Duodenal mucosa (tissue), 2 donors: Measurements from ENCODE around the gene SPDYE6.
"Not testable (repeated sequence)": the region's sequence is repeated elsewhere in the genome, so short reads cannot be mapped to it uniquely, and the experiment has no call there.

Experiments used
- H3K27ac ChIP-seq: one replicate; pipeline ENCODE4 v1.7.0; 2013; ENCODE audit warnings: low read depth, low read length
- H3K27me3 ChIP-seq, 2 donors: one replicate each; pipeline ENCODE4 v1.7.0; 2013; ENCODE audit warnings: low read length in 2 of 2, control low read depth in 1 of 2; ENCODE audit not compliant: insufficient read depth in 2 of 2, control insufficient read depth in 1 of 2
- H3K36me3 ChIP-seq, 2 donors: one replicate each; pipeline ENCODE4 v1.7.0; 2013; ENCODE audit warnings: low read length in 2 of 2, control low read depth in 1 of 2; ENCODE audit not compliant: insufficient read depth in 2 of 2, control insufficient read depth in 1 of 2
- H3K4me1 ChIP-seq, 2 donors: one replicate each; pipeline ENCODE4 v1.7.0; 2013; ENCODE audit warnings: low read length in 2 of 2, control low read depth in 1 of 2; ENCODE audit not compliant: insufficient read depth in 2 of 2, control insufficient read depth in 1 of 2
- H3K4me3 ChIP-seq, 2 donors: one replicate each; pipeline ENCODE4 v1.7.0; 2013; ENCODE audit warnings: low read length in 2 of 2, low read depth in 1 of 2
- H3K9ac ChIP-seq, 2 donors: one replicate each; pipeline ENCODE4 v1.7.0; 2013; ENCODE audit warnings: low read length in 2 of 2, low read depth in 1 of 2
- H3K9me3 ChIP-seq, 2 donors: one replicate each; pipeline ENCODE4 v1.7.0; 2013; ENCODE audit warnings: low read length in 2 of 2, control low read depth in 1 of 2; ENCODE audit not compliant: control insufficient read depth in 1 of 2

Gene SPDYE6

DNA sequence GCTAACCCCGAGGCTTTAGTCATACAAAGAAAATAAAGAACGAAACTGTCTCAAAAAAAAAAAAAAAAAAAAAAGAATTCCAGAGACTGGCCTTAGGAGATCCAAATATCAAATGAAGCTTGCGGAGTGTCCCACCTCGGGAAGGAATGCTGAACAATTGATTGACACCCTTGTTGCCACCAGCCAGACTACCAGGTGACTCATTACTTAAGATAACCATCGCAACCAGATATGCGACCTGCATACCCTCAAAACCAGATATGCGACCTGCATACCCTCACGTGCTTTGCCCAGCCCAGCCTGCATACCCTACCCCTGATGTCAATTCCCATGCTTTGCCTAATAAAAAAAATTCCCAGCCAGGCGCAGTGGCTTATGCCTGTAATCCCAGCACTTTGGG lies 37.2 kb upstream of the SPDYE6 start:
- H3K36me3 ChIP-seq = peaks cover 0 to 4% of the 10 kb centered on the region in 2 donors
- no peaks in the 10 kb centered on the region for H3K9me3 ChIP-seq
- no peak overlapping the region for H3K9ac ChIP-seq
- peaks cover 11% of the 10 kb centered on the region in 2 donors for H3K4me1 ChIP-seq
- H3K4me3 ChIP-seq = no peak overlapping the region
- H3K27ac ChIP-seq = no peak overlapping the region
- no peaks in the 10 kb centered on the region for H3K27me3 ChIP-seq

DNA sequence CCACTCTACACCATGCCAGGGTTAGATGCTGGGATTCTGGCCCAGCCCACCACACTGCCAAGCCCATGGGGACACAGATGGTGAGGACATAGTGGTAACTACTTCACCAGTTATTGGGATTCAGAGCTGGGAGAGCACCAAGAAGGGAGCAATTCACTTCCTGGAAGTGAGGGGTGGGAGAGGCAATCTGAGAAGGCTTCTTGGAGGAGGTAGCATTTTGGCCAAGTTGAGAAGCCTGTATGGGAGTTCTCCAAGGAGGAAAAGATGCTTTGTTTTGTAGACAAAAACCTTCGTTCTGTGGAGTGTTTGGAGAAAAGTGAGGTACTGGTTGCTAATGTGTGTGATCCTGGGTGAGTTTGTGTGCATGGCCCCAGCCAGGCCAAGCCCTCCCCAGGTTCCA lies 36.1 kb upstream of the SPDYE6 start:
- Histone ChIP-seq H3K9me3 (no peaks in the 10 kb centered on the region), H3K9ac (no peak overlapping the region), H3K27ac (no peak overlapping the region), H3K4me3 (no peak overlapping the region), H3K36me3 (peaks cover 4% of the 10 kb centered on the region in 2 donors), H3K4me1 (peaks cover 10 to 11% of the 10 kb centered on the region in 2 donors), H3K27me3 (no peaks in the 10 kb centered on the region)

DNA sequence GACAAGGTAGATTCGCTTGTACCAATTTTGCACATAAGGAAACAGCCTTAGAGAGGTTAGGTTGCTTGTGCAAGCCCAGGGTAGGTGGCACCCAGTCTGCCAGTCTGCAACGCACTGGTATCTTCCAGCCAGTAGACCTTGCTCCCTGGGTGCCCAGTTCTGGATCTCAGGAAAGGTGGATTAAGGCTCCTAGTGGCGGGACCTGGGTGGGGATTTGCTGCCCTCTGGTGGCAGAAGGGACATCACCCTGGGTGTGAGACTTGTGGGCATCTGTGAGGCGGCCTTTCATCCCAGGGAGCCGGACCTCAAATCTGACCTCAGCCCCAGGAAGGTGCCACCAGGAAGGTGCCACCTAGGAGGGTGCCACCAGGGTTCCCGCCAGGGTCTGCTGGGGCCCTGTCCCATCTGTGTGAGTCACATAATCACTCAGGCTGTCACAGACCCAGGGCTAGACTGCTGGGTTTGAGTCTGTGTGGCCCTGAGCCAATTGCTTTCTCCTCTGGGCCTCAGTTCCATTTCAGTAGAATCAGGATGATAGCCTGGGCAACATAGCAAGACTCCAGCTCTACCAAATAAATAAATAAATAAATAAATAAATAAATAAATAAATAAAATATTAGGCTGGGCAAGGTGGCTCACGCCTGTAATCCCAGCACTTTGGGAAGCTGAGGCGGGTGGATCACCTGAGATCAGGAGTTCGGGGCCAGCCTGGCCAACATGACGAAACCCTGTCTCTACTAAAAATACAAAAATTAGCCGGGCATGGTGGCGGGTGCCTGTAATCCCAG lies 34.6 kb upstream of the SPDYE6 start:
- no peaks in the 10 kb centered on the region for H3K9me3 ChIP-seq
- H3K27ac ChIP-seq = no peak overlapping the region
- H3K4me1 ChIP-seq = peaks cover 3 to 5% of the 10 kb centered on the region in 2 donors
- peaks cover 4 to 9% of the 10 kb centered on the region in 2 donors for H3K36me3 ChIP-seq
- no peaks in the 10 kb centered on the region for H3K27me3 ChIP-seq
- no peak overlapping the region for H3K4me3 ChIP-seq
- H3K9ac ChIP-seq = no peak overlapping the region

DNA sequence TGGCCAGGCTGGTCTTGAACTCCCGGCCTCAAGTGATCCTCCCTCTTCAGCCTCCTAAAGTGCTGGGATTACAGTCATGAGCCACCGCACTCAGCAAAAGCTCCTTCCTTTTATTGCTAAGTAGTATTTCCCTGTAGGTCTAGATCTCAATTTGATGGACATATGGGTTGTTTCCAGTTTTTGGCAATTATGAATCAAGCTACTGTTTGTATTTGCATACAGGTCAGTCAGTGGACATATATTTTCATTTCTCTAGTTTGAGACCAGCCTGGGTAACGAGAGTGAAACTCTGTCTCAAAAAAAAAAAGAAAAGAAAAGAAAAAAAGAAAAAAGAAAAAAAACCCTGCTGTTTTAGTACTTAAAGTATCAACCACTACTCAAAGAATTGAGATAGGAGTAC lies 33.6 kb upstream of the SPDYE6 start:
- no peaks in the 10 kb centered on the region for H3K27me3 ChIP-seq
- peaks cover 3 to 5% of the 10 kb centered on the region in 2 donors for H3K4me1 ChIP-seq
- no peak overlapping the region for H3K4me3 ChIP-seq
- H3K9me3 ChIP-seq = no peaks in the 10 kb centered on the region
- H3K36me3 ChIP-seq = peaks cover 4 to 9% of the 10 kb centered on the region in 2 donors
- no peak overlapping the region for H3K27ac ChIP-seq
- H3K9ac ChIP-seq = no peak overlapping the region

DNA sequence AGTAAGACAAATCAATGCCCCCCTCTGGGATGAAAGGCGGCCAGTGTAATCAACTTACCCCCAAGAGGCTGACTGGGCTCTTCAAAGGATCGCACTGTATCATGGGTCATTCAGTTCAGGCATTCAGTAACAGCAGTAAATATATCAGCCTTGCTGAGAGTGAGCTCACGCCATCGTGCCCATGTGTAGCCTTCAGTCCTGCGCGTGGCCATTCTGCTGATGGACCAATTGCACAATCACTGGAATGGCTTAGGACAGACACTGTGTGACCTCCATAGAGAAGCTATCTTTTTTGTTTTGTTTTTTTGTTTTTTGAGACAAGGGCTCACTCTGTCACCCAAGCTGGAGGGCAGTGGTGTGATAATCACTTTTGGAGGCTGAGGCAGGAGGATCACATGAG lies 30.8 kb upstream of the SPDYE6 start:
- Histone ChIP-seq H3K9me3 (no peaks in the 10 kb centered on the region), H3K9ac (no peak overlapping the region), H3K36me3 (peaks cover 3 to 9% of the 10 kb centered on the region in 2 donors)

DNA sequence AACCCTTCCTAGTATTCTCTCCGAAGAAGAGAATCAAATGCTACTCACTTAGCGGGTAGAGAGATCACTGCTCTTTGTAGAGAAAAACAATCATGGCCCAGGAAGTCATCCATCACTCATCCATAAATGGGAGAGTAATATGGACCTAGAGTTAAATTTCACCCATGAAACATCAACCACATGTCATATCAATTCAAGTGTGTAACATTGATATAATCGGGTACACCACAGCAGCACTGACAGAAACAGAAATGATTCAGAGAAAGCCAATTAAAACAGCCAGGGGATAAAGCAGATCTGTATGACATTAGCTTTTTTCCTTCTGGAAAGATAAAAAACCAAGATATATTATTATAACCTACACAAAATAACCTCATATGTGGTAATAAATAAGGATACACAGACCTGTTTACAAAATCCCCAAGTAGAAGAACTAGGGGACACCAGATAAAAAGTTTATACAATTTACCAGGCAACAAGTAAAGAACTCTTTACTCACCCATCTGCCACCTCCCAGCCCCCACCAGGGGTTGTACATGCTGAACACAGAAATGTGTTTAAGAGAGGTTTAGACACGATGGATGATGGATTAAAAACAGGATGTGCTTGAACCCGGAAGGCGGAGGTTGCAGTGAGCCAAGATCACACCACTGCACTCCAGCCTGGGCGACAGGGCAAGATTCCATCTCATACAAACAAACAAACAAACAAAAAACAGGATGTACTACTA lies 25.6 kb upstream of the SPDYE6 start:
- not testable (repeated sequence) for H3K4me3 ChIP-seq, H3K9ac ChIP-seq, H3K27ac ChIP-seq, H3K4me1 ChIP-seq, H3K9me3 ChIP-seq, H3K27me3 ChIP-seq
- peaks cover 3 to 31% of the 10 kb centered on the region in 2 donors for H3K36me3 ChIP-seq

More for the DNA sequence above, 30.8 kb upstream of the SPDYE6 start:
- H3K27me3 ChIP-seq = no peaks in the 10 kb centered on the region
- no peak overlapping the region for H3K4me3 ChIP-seq
- H3K4me1 ChIP-seq = peaks cover 3 to 5% of the 10 kb centered on the region in 2 donors
- H3K27ac ChIP-seq = no peak overlapping the region

DNA sequence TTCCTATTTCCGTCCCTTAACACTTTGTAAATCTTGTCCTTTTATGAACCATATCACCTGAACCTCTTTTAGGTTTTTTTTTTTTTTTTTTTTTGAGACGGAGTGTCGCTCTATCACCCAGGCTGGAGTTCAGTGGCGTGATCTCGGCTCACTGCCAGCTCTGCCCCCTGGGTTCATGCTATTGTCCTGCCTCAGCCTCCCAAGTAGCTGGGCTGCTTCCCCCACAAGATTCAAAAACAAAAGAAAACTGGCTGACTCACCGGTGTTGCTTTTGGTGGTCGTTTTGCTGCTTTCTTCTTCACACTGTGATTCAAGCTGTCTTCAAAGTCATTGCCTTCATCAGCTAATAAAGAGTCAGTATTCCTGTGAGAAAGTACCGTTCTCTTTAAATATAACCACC lies 24.6 kb upstream of the SPDYE6 start:
- H3K27ac ChIP-seq = not testable (repeated sequence)

DNA sequence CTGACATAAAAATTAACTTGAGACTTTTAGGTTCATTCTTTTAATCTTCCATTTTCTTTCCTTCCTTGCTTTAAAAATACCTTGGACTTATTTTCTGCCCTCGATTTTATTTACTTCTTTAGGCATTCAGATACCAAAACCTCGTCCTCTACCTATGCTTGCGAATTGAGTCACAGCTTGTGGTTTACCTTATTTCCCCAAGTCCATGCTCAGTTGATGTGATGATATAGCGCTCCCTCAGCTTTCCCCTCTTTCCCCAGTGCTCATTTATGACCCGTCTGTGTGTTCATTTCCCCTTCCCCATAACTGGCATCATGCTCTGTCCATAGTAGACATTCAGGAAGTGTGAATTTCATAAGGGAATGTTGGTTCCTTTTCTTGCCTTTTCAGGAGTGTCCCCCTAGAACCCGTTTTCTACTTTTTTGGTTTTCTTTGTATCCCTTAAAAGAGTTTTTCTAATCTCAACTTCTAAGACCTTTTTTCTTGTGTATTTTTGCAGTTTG lies 20.8 kb upstream of the SPDYE6 start:
- H3K27ac ChIP-seq = no peak overlapping the region
- no peaks in the 10 kb centered on the region for H3K27me3 ChIP-seq
- H3K4me3 ChIP-seq = no peak overlapping the region
- no peaks in the 10 kb centered on the region for H3K9me3 ChIP-seq
- H3K9ac ChIP-seq = no peak overlapping the region
- no peaks in the 10 kb centered on the region for H3K4me1 ChIP-seq
- H3K36me3 ChIP-seq = peaks cover 0 to 29% of the 10 kb centered on the region in 2 donors

More for the DNA sequence above, 24.6 kb upstream of the SPDYE6 start:
- H3K4me3 ChIP-seq, H3K27me3 ChIP-seq, H3K4me1 ChIP-seq, H3K9ac ChIP-seq, H3K9me3 ChIP-seq: not testable (repeated sequence)
- H3K36me3 ChIP-seq = peaks cover 3 to 29% of the 10 kb centered on the region in 2 donors

DNA sequence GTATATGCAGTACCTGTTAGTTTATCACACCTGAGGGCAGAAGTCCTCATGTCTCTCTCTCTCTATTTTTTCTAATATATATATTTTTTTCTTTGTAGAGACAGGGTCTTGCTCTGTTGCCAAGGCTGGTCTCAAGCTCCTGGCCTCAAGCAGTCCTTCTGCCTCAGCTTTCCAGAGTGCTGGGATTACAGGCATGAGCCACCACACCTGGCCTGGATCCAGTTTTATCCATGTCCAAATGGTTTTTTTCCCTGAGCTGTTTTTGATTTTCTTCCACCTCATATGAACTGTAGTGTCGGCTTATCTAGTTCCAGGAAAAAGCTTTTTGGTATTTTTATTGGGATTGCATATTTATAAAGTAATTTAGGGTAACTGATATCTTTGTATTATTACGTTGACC lies 16.6 kb upstream of the SPDYE6 start:
- H3K4me1 ChIP-seq, H3K9me3 ChIP-seq, H3K9ac ChIP-seq, H3K4me3 ChIP-seq, H3K27ac ChIP-seq, H3K27me3 ChIP-seq, H3K36me3 ChIP-seq: not testable (repeated sequence)

DNA sequence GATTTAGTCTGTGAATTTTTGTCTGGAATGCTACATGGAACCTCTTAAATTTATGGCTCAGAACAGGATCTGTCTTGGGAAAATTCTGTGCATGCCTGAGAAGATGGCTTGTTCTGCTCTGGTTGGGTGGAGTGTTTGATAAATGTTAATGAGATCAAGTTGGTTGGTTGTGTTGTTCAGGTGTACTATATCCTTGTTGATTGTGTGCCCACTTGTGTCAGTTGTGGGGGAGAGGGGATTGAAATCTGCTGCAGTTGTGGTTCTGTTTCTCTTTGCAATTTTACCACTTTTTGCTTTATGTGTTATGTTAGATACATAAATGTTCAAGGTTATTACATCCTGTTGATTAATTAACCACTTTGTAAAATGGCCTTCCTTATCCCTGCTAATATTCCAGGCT lies 13.8 kb upstream of the SPDYE6 start:
- not testable (repeated sequence) for H3K4me1 ChIP-seq, H3K36me3 ChIP-seq, H3K27me3 ChIP-seq, H3K9ac ChIP-seq, H3K9me3 ChIP-seq, H3K4me3 ChIP-seq, H3K27ac ChIP-seq
